OCI-LY1 (cell line): ENCODE results near the gene SH3BP5.

Source experiments
- H2AFZ ChIP-seq: fragments of 200-600 bp; sonication (generic), shearing (Covaris generic); 2 replicates; pipeline ENCODE4 v1.6.0; 2014; ENCODE audit warnings: antibody characterized with exemption, mild to moderate bottlenecking, low read length
- H3F3A ChIP-seq: fragments of 200-600 bp; sonication (generic), shearing (Covaris generic); 2 replicates; pipeline ENCODE4 v1.6.0; 2014; ENCODE audit warnings: mild to moderate bottlenecking, antibody characterized with exemption, low read length, moderate library complexity; ENCODE audit not compliant: insufficient read depth
- H3K27ac ChIP-seq: fragments of 200-600 bp; sonication (generic); 2 replicates; pipeline ENCODE4 v1.5.1; 2014; ENCODE audit warnings: low read length, mixed run types, mild to moderate bottlenecking, low read depth; ENCODE audit not compliant: poor library complexity, severe bottlenecking
- H3K27me3 ChIP-seq: fragments of 200-600 bp; sonication (generic); 2 replicates; pipeline ENCODE4 v1.6.0; 2014; ENCODE audit warnings: antibody characterized with exemption, mild to moderate bottlenecking, low read length, moderate library complexity; ENCODE audit not compliant: insufficient read depth
- H3K36me3 ChIP-seq: fragments of 200-600 bp; sonication (generic); 2 replicates; pipeline ENCODE4 v1.6.1; 2014; ENCODE audit warnings: mild to moderate bottlenecking, antibody characterized with exemption, low read length, moderate library complexity, mixed read lengths; ENCODE audit not compliant: insufficient read depth
- H3K4me1 ChIP-seq: fragments of 200-600 bp; sonication (generic); 2 replicates; pipeline ENCODE4 v1.5.1; 2014; ENCODE audit warnings: mild to moderate bottlenecking, low read length, moderate library complexity; ENCODE audit not compliant: insufficient read depth, severe bottlenecking
- H3K4me2 ChIP-seq: fragments of 200-600 bp; sonication (generic), shearing (Covaris generic); 2 replicates; pipeline ENCODE4 v1.6.1; 2014; ENCODE audit warnings: low read length
- H3K4me3 ChIP-seq: fragments of 200-600 bp; sonication (generic); 2 replicates; pipeline ENCODE4 v1.5.1; 2014; ENCODE audit warnings: low read length, low read depth, mild to moderate bottlenecking, mixed read lengths; ENCODE audit not compliant: poor library complexity, severe bottlenecking
- H3K79me2 ChIP-seq: fragments of 200-600 bp; shearing (Covaris generic); 2 replicates; pipeline ENCODE4 v1.6.1; 2016; ENCODE audit warnings: mixed run types, low read length, mixed read lengths; ENCODE audit not compliant: insufficient read depth
- H3K9ac ChIP-seq: fragments of 200-600 bp; sonication (generic), shearing (Covaris generic); 2 replicates; pipeline ENCODE4 v1.6.1; 2014; ENCODE audit warnings: mild to moderate bottlenecking, low read length, mixed read lengths
- H3K9me2 ChIP-seq: fragments of 200-600 bp; sonication (generic), shearing (Covaris generic); 2 replicates; pipeline ENCODE4 v1.6.1; 2014; ENCODE audit warnings: low read depth, mild to moderate bottlenecking, low read length, mixed read lengths
- H3K9me3 ChIP-seq: fragments of 200-600 bp; shearing (Covaris generic); 2 replicates; pipeline ENCODE4 v1.6.1; 2014; ENCODE audit warnings: low read length, mixed read lengths
- H4K20me1 ChIP-seq: fragments of 200-600 bp; sonication (generic), shearing (Covaris generic); 2 replicates; pipeline ENCODE4 v1.6.0; 2016; ENCODE audit warnings: mild to moderate bottlenecking, low read length; ENCODE audit not compliant: insufficient read depth
- EZH2 ChIP-seq: fragments of 200-600 bp; sonication (generic), shearing (Covaris generic); IDR thresholded peaks from 2 replicates; pipeline ENCODE4 v1.8.0; 2017; ENCODE audit warnings: borderline replicate concordance, mixed run types, mild to moderate bottlenecking, antibody characterized with exemption, low read length, moderate library complexity, mixed read lengths
- TF ChIP-seq, protein P1 (sequence below): fragments of 200-600 bp; sonication (generic), shearing (Covaris generic); IDR thresholded peaks from 2 replicates; pipeline ENCODE4 v1.5.1; 2017; ENCODE audit warnings: mild to moderate bottlenecking, antibody characterized with exemption, low read length, moderate library complexity, mixed read lengths

SH3BP5 gene

DNA sequence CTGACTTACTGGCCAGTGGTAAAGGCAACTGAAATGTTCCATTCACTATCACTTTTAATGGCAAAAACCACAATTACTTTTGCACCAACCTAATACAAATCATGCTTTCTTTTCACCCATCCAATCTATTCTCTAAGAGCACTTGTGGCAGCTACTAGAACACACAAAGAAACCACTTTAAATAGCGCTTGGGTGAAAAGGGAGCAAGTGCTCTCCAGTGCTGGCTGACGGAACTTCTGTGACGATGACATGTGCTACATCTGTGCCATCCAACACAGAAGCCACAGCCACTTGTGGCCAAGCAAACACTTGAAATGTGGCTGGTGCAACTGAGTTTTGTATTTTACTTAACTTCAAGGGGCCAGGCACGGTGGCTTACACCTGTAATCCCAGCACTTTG is 18.9 kb downstream of the SH3BP5 start:
- Histone ChIP-seq H3K4me1 (no peaks in the 10 kb centered on the region), H3K4me2 (no peak overlapping the region), H3K27me3 (no peaks in the 10 kb centered on the region)

DNA sequence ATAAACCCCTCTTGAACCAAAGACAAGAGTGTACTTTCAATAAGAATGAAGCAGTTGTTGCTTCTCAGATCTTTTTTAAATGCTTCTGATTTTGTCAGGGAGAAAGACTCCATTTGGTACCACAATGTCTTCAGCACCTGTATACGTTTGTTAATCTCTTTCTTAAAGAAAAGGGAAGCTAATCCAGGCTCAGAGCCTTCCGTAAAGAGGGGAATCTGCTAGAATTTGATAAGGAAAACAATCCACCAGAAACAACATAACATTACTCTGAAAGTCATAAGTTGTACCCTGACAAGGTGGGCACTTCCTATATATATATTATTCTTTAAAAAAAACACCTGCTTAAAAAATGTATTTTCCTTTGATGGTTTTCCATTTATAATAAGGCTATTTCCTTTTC is 19.8 kb downstream of the SH3BP5 start:
- Histone ChIP-seq H3K9me3 (no peaks in the 10 kb centered on the region), H3K4me3 (no peak overlapping the region), H4K20me1 (no peaks in the 10 kb centered on the region), H3K36me3 (no peaks in the 10 kb centered on the region), H3K4me1 (no peaks in the 10 kb centered on the region), H3K9ac (no peak overlapping the region), H3K27ac (no peak overlapping the region), H3K9me2 (no peaks in the 10 kb centered on the region), H3K27me3 (no peaks in the 10 kb centered on the region), H2AFZ (no peak overlapping the region), H3K4me2 (no peak overlapping the region), H3F3A (no peaks in the 10 kb centered on the region), H3K79me2 (no peaks in the 10 kb centered on the region)
- TF ChIP-seq, protein P1, sequence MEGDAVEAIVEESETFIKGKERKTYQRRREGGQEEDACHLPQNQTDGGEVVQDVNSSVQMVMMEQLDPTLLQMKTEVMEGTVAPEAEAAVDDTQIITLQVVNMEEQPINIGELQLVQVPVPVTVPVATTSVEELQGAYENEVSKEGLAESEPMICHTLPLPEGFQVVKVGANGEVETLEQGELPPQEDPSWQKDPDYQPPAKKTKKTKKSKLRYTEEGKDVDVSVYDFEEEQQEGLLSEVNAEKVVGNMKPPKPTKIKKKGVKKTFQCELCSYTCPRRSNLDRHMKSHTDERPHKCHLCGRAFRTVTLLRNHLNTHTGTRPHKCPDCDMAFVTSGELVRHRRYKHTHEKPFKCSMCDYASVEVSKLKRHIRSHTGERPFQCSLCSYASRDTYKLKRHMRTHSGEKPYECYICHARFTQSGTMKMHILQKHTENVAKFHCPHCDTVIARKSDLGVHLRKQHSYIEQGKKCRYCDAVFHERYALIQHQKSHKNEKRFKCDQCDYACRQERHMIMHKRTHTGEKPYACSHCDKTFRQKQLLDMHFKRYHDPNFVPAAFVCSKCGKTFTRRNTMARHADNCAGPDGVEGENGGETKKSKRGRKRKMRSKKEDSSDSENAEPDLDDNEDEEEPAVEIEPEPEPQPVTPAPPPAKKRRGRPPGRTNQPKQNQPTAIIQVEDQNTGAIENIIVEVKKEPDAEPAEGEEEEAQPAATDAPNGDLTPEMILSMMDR = no peak
- TF ChIP-seq EZH2 = no peak

More for the DNA sequence above, 18.9 kb downstream of the SH3BP5 start:
- Histone ChIP-seq H3K9ac (no peak overlapping the region), H3K27ac (no peak overlapping the region), H3K36me3 (no peaks in the 10 kb centered on the region), H3K9me2 (no peaks in the 10 kb centered on the region), H3K9me3 (no peaks in the 10 kb centered on the region), H4K20me1 (no peaks in the 10 kb centered on the region), H3F3A (no peaks in the 10 kb centered on the region), H3K79me2 (no peaks in the 10 kb centered on the region), H3K4me3 (no peak overlapping the region), H2AFZ (no peak overlapping the region)
- TF ChIP-seq, protein P1 = no peak
- no peak for TF ChIP-seq EZH2

DNA sequence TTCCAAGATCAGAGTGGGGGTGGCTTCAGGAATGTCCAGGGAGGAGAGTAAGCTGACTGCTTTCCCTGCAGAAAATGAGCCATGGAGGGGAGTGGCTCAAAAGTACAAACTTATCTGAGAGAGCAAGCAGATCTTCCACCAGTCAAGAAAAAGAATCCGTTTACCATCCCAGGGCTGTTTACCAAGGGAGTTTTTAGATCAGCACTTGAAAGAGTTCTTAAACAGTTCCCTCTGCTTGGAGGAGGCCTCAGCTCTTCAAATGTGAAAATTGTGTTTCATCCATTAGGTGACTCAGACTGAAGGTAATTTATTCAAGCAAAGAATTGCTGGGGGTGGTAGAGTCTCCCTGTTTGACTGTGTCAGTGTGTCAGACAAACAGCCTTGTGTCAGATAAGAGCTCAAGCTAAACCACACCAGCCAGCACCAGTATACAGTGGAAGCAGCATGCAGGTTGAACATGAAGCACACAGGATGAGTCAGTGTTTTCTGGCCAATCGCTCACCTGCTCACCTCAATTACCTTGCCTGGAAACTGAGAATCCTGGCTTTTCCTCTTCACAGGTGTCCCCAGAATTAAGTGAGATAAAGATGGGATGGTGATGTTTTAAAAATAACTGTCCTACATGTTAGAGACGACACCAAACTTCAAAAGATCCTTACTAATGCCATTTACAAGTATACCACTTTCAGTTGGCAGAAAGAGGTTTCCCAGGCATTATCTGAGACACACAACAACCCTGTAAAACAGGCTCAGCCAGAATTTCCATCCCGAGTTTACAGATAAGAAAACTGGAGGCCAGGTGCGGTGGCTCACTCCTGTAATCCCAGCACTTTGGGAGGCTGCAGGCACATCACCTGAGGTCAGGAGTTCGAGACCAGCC is 21.7 kb downstream of the SH3BP5 start:
- no peak overlapping the region for H2AFZ ChIP-seq
- no peak overlapping the region for H3K4me2 ChIP-seq
- no peaks in the 10 kb centered on the region for H3K4me1 ChIP-seq
- no peak overlapping the region for H3K4me3 ChIP-seq
- no peaks in the 10 kb centered on the region for H3K79me2 ChIP-seq
- no peak overlapping the region for H3K9ac ChIP-seq
- H3K9me2 ChIP-seq = no peaks in the 10 kb centered on the region
- no peaks in the 10 kb centered on the region for H4K20me1 ChIP-seq
- H3F3A ChIP-seq = no peaks in the 10 kb centered on the region
- no peaks in the 10 kb centered on the region for H3K9me3 ChIP-seq
- no peaks in the 10 kb centered on the region for H3K36me3 ChIP-seq
- TF ChIP-seq, protein P1 = no peak
- TF ChIP-seq EZH2 = no peak
- no peaks in the 10 kb centered on the region for H3K27me3 ChIP-seq
- no peak overlapping the region for H3K27ac ChIP-seq
